Fibroblast of skin of abdomen (primary cell): ENCODE measurements around the gene IDH3A.

Experiments used
- DNase-seq: peaks from one replicate; pipeline ENCODE4 v3.0.0-alpha.2; 2013

IDH3A gene

GRCh38 chr15:78204351-78205309 lies 55.5 kb downstream of the IDH3A start:
- no peak for DNase-seq

GRCh38 chr15:78205337-78205736 lies 56.2 kb downstream of the IDH3A start:
- DNase-seq: no peak

GRCh38 chr15:78205856-78206255 lies 56.7 kb downstream of the IDH3A start:
- no peak for DNase-seq

GRCh38 chr15:78206326-78207109 lies 57.4 kb downstream of the IDH3A start:
- peak; percentile 48 for DNase-seq

GRCh38 chr15:78207110-78207458 lies 57.9 kb downstream of the IDH3A start:
- DNase-seq: no peak

- DNase-seq: no peak
Observed at GRCh38 chr15:78207641-78208340, 58.6 kb downstream of the IDH3A start.

GRCh38 chr15:78208341-78208844 lies 59.2 kb downstream of the IDH3A start:
- DNase-seq: no peak

GRCh38 chr15:78208887-78209645 lies 59.9 kb downstream of the IDH3A start:
- no peak for DNase-seq

- DNase-seq: no peak
Observed at GRCh38 chr15:78209646-78210348, 60.6 kb downstream of the IDH3A start.

- DNase-seq: no peak
Observed at GRCh38 chr15:78210349-78210717, 61.2 kb downstream of the IDH3A start.

- DNase-seq: no peak
Observed at GRCh38 chr15:78211189-78211921, 62.2 kb downstream of the IDH3A start.

- DNase-seq: no peak
Observed at GRCh38 chr15:78212008-78212407, 62.8 kb downstream of the IDH3A start.

GRCh38 chr15:78212546-78213424 lies 63.6 kb downstream of the IDH3A start:
- peak; percentile 65 for DNase-seq

- no peak for DNase-seq
Observed at GRCh38 chr15:78213425-78213750, 64.2 kb downstream of the IDH3A start.

- DNase-seq: no peak
Observed at GRCh38 chr15:78213956-78214355, 64.8 kb downstream of the IDH3A start.

- DNase-seq: no peak
Observed at GRCh38 chr15:78216276-78217104, 67.3 kb downstream of the IDH3A start.

- DNase-seq: peak; percentile 13
Observed at GRCh38 chr15:78220713-78221112, 71.6 kb downstream of the IDH3A start.
